Spleen (tissue), 11 donors: ENCODE measurements around the gene EIPR1. TPM values are rescaled to one million over a fixed set of nuclear protein-coding genes. Genes with fewer than 3 reads are reported as not detected.

Source experiments
- DNase-seq: peaks from one replicate; pipeline ENCODE4 v3.0.0-alpha.2; 2020
- H3K27ac ChIP-seq, 8 donors: fragments of 200-600 bp; sonication (generic) in 7 of 8; 1 replicate in 4 of 8; 2 replicates in 4 of 8; pipeline versions ENCODE4 v1.5.0 to v1.8.0; 2016 to 2021; ENCODE audit warnings: inconsistent platforms in 4 of 8, mild to moderate bottlenecking in 4 of 8, moderate library complexity in 1 of 8
- H3K27me3 ChIP-seq, 7 donors: fragments of 200-600 bp; sonication (generic) in 6 of 7; replicated peaks in 1 of 7; 1 replicate in 4 of 7; 2 replicates in 3 of 7; pipeline versions ENCODE4 v1.5.0 to v1.8.0; 2016 to 2021; ENCODE audit warnings: inconsistent platforms in 3 of 7, mild to moderate bottlenecking in 1 of 7
- H3K36me3 ChIP-seq, 6 donors: fragments of 200-600 bp; sonication (generic) in 5 of 6; 1 replicate in 4 of 6; 2 replicates in 2 of 6; pipeline versions ENCODE4 v1.5.0 to v1.8.0; 2016 to 2021; ENCODE audit warnings: inconsistent platforms in 2 of 6
- H3K4me1 ChIP-seq, 6 donors: fragments of 200-600 bp; sonication (generic) in 5 of 6; 1 replicate in 3 of 6; 2 replicates in 3 of 6; pipeline versions ENCODE4 v1.5.0 to v1.8.0; 2016 to 2021; ENCODE audit warnings: inconsistent platforms in 3 of 6
- H3K4me3 ChIP-seq, 8 donors: fragments of 200-600 bp; sonication (generic) in 7 of 8; 1 replicate in 4 of 8; 2 replicates in 4 of 8; pipeline versions ENCODE4 v1.5.0 to v1.8.0; 2016 to 2021; ENCODE audit warnings: inconsistent platforms in 4 of 8, mild to moderate bottlenecking in 4 of 8, moderate library complexity in 2 of 8
- H3K9me3 ChIP-seq, 8 donors: fragments of 200-600 bp; sonication (generic) in 7 of 8; 1 replicate in 4 of 8; 2 replicates in 4 of 8; pipeline versions ENCODE4 v1.5.0 to v1.8.0; 2016 to 2021; ENCODE audit warnings: inconsistent platforms in 4 of 8
- CTCF ChIP-seq, 11 experiments: fragments of 200-600 bp in 7 of 11; fragments of 450-650 bp in 4 of 11; sonication (generic) in 4 of 11; IDR thresholded peaks in 8 of 11; conservative IDR thresholded peaks in 3 of 11; 1 replicate in 7 of 11; 2 replicates in 4 of 11; pipeline versions ENCODE4 v1.4.0 to v1.8.0; 2016 to 2021; ENCODE audit warnings: antibody characterized with exemption in 11 of 11, inconsistent platforms in 4 of 11, mild to moderate bottlenecking in 1 of 11
- POLR2A ChIP-seq, 3 donors: fragments of 450-650 bp; IDR thresholded peaks; one replicate each; pipeline ENCODE4 v1.5.1; 2017; ENCODE audit warnings: antibody characterized with exemption in 3 of 3, mild to moderate bottlenecking in 1 of 3
- POLR2AphosphoS5 ChIP-seq, 3 donors: sonication (generic); formaldehyde crosslinking; IDR thresholded peaks; one replicate each; pipeline ENCODE4 v1.5.1; 2017; ENCODE audit warnings: antibody characterized with exemption in 3 of 3
- WGBS, 5 donors: extraction: QIAGEN DNeasy Blood & Tissue Kit in 3 of 5; methylation state at CpG; one replicate each; pipeline versions ENCODE4 v1.1.5 to v1.1.7; 2013 to 2018; 5-methylcytosine and 5-hydroxymethylcytosine counted together
- intact Hi-C: fragments of 100-400 bp; cut with DNase I; formaldehyde crosslinking; loops from one replicate; pipeline ENCODE4 v1.15.0; 2023; ENCODE audit warnings: low total_unique reads
- polyA plus RNA-seq, 3 donors: library from polyadenylated mRNA; stranded (reverse); fragments of 200-250 nt; gene quantifications; one replicate each; pipeline ENCODE4 v1.2.1, GENCODE V29; 2013
- total RNA-seq, 7 donors: library from RNA; depleted of rRNA in 3 of 7; stranded (reverse); fragments of >200 nt in 3 of 7; fragmentation: NEBNext Ultra II Directional in 4 of 7; extraction: Animal tissue kit (Norgen Biotek cat#: 25700) in 4 of 7; gene quantifications; one replicate each; pipeline versions ENCODE4 v1.1.0 to v1.2.1, GENCODE V29; 2016 to 2021
- donor health status: healthy with polysubstance abuse.
- donor health status: DM: no; HTN: no; CAD: no; lungs with moderate emphysema.
- donor health status: DM: no; HTN: no; CAD: no.
- donor health status: Bipolar disorder and iron deficiency.
- donor health status: healthy.
- donor health status: DM: no; HTN: no; CAD: no.
- donor health status: DM: yes; HTN: yes; CAD: no.

EIPR1 gene
- total and polyA plus RNA-seq, 10 donors: 16.1 to 60.1 (median 26.3) TPM

GRCh38 chr2:3408781-3409180 is 31.2 kb upstream of the EIPR1 start:
- Histone ChIP-seq H3K9me3 (no peaks in the 10 kb centered on the region), H3K4me3 (no peak overlapping the region), H3K27me3 (no peaks in the 10 kb centered on the region), H3K4me1 (peaks cover 0 to 17% (median 1%) of the 10 kb centered on the region in 6 donors), H3K27ac (no peak overlapping the region), H3K36me3 (peaks cover 0 to 73% (median 14%) of the 10 kb centered on the region in 6 donors)
- WGBS, 5 donors: 94 to 98% (median 97%) methylated on average over 13 of the region's 13 CpGs
- TF ChIP-seq POLR2A (IDR thresholded peaks at IDR 0.05) (no peak), POLR2AphosphoS5 (IDR thresholded peaks at IDR 0.05) (peak in 1 of 3 donors; percentile 24)
- intact Hi-C loops: no loop called here
- DNase-seq: no peak

DNA sequence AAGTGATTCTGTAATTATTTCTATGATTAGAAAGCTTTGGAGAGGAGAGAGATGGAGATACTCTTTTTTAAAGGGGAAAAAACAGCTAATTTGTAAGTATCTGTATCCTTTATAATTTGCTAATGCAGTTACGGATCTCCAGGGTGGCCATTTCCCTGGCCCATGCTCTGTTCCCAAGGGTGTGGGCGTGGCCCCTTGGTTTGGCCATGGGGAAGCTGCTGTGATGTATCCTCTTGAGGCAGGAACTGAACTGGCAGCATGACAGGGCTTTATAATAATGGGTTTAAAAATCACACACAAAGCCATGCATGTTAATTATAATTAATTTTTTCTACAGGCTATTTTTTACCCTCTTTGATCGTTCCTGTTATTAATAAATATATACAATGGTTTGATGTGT is 28.9 kb upstream of the EIPR1 start:
- intact Hi-C loops: no loop called here

DNA sequence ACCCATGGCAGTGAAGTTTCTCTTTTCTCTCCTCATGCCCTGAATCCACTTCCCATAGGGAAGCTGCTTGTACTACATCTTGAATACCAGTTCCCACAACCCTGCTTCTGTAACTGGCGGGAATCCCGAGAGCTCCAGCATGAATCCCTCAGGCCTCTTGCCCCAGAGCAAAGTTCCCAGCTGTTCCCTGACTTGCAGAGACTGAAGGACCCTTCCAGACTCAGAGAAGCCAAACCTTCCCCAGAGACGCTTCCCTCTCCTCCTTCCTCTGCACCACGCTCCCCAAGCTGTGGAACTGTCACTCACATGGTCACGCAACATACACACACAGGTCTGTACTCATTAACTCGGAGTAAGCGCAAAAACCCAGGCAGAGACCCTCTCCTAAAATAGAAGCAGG is 28.3 kb upstream of the EIPR1 start:
- intact Hi-C loops: no loop called here
- DNase-seq: no peak
- TF ChIP-seq POLR2AphosphoS5 (IDR thresholded peaks at IDR 0.05) (no peak), CTCF (IDR thresholded peaks at IDR 0.05 in 8 of 11, conservative IDR thresholded peaks at IDR 0.05 in 3 of 11) (no peak), POLR2A (IDR thresholded peaks at IDR 0.05) (no peak)
- peaks cover 0 to 23% (median 3%) of the 10 kb centered on the region in 6 donors for H3K4me1 ChIP-seq
- 92 to 97% (median 95%) methylated on average over 7 of the region's 7 CpGs for WGBS, 5 donors
- H3K27me3 ChIP-seq: no peaks in the 10 kb centered on the region
- H3K9me3 ChIP-seq: no peaks in the 10 kb centered on the region
- peaks cover 0 to 86% (median 35%) of the 10 kb centered on the region in 6 donors for H3K36me3 ChIP-seq
- no peak overlapping the region for H3K27ac ChIP-seq
- H3K4me3 ChIP-seq: no peak overlapping the region

More for the DNA sequence above, 28.9 kb upstream of the EIPR1 start:
- Histone ChIP-seq H3K4me1 (peaks cover 0 to 23% (median 3%) of the 10 kb centered on the region in 6 donors), H3K4me3 (no peak overlapping the region), H3K36me3 (peaks cover 0 to 85% (median 30%) of the 10 kb centered on the region in 6 donors), H3K9me3 (no peaks in the 10 kb centered on the region), H3K27me3 (no peaks in the 10 kb centered on the region), H3K27ac (no peak overlapping the region)
- no peak for TF ChIP-seq CTCF (IDR thresholded peaks at IDR 0.05 in 8 of 11, conservative IDR thresholded peaks at IDR 0.05 in 3 of 11)
- TF ChIP-seq POLR2A (IDR thresholded peaks at IDR 0.05): no peak
- no peak for TF ChIP-seq POLR2AphosphoS5 (IDR thresholded peaks at IDR 0.05)
- no peak for DNase-seq
- 71 to 90% (median 78%) methylated on average over 3 of the region's 3 CpGs for WGBS, 5 donors

- DNase-seq: no peak
- 94 to 98% (median 96%) methylated on average over 6 of the region's 6 CpGs for WGBS, 5 donors
- H3K4me3 ChIP-seq: no peak overlapping the region
- TF ChIP-seq CTCF (IDR thresholded peaks at IDR 0.05 in 8 of 11, conservative IDR thresholded peaks at IDR 0.05 in 3 of 11) (no peak), POLR2AphosphoS5 (IDR thresholded peaks at IDR 0.05) (no peak), POLR2A (IDR thresholded peaks at IDR 0.05) (no peak)
- peaks cover 0 to 87% (median 41%) of the 10 kb centered on the region in 6 donors for H3K36me3 ChIP-seq
- H3K27ac ChIP-seq: no peak overlapping the region
- H3K9me3 ChIP-seq: no peaks in the 10 kb centered on the region
- no peaks in the 10 kb centered on the region for H3K27me3 ChIP-seq
- intact Hi-C loops: no loop called here
- H3K4me1 ChIP-seq: peaks cover 0 to 23% (median 3%) of the 10 kb centered on the region in 6 donors
These were observed 27.7 kb upstream of the EIPR1 start for GRCh38 chr2:3405307-3405706.
